Dedifferentiated amniotic fluid mesenchymal stem cell (primary cell): ENCODE data around the gene KPNA4.
"Not testable (repeated sequence)": the region's sequence is repeated elsewhere in the genome, so short reads cannot be mapped to it uniquely, and the experiment has no call there.

ENCODE experiments used
- DNase-seq: peaks from one replicate; pipeline ENCODE4 v3.0.0-alpha.2; 2016; ENCODE audit errors: extremely low spot score

The KPNA4 gene, protein sequence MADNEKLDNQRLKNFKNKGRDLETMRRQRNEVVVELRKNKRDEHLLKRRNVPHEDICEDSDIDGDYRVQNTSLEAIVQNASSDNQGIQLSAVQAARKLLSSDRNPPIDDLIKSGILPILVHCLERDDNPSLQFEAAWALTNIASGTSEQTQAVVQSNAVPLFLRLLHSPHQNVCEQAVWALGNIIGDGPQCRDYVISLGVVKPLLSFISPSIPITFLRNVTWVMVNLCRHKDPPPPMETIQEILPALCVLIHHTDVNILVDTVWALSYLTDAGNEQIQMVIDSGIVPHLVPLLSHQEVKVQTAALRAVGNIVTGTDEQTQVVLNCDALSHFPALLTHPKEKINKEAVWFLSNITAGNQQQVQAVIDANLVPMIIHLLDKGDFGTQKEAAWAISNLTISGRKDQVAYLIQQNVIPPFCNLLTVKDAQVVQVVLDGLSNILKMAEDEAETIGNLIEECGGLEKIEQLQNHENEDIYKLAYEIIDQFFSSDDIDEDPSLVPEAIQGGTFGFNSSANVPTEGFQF

GRCh38 chr3:160565442-160566403 lies at the start of gene KPNA4:
Gene KPNA4, minus strand, starts transcription at chr3:160565571. Its CDS starts 289 bp downstream, at chr3:160565282.
- DNase-seq = peak; percentile 98

DNA sequence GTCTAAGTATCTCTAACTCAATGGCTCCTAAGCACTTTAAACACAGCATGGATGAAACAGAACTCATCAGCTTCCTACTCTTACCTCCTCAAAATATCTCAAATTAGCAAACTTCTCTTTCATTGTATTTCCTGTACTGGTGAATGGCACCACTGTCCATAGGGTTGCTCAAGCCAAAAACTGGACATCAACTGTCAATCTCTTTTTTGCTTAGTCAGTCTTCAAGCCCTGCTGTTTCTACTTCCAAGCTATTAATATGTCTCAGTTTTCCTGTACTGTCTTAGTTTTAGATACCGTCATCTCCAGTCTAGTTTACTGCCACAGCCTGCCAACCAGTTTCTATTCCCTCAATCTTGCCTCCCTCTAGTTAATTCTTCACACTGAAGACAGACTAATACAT lies 48.3 kb upstream of the KPNA4 start:
- no peak for DNase-seq

GRCh38 chr3:160612386-160613075 lies 47.2 kb upstream of the KPNA4 start:
- no peak for DNase-seq

- no peak for DNase-seq
Measured at GRCh38 chr3:160611141-160611540, 45.8 kb upstream of the KPNA4 start.

DNA sequence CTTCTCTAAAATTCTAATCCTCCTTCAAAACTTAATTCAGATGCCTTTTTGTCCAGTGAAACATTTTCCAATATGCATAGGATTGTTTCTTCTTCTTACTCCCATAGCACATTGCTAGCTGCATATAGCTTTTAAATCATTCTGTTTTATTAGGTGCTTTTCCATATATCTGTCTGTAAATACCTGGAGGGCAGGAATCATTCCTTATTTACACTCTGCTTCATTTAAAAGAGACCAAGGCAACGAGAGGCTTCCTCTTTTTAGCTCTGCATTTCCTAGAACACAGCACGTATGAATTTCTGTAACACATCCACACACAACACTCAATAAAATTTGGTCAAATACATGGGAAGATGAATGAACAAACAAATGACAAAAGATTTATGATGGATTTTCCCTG lies 43.5 kb upstream of the KPNA4 start:
- DNase-seq = no peak

- no peak for DNase-seq
Measured at GRCh38 chr3:160607826-160608225, 42.5 kb upstream of the KPNA4 start.

GRCh38 chr3:160605315-160605714 lies 39.9 kb upstream of the KPNA4 start:
- no peak for DNase-seq

GRCh38 chr3:160603845-160604244 lies 38.5 kb upstream of the KPNA4 start:
- DNase-seq = not testable (repeated sequence)

DNA sequence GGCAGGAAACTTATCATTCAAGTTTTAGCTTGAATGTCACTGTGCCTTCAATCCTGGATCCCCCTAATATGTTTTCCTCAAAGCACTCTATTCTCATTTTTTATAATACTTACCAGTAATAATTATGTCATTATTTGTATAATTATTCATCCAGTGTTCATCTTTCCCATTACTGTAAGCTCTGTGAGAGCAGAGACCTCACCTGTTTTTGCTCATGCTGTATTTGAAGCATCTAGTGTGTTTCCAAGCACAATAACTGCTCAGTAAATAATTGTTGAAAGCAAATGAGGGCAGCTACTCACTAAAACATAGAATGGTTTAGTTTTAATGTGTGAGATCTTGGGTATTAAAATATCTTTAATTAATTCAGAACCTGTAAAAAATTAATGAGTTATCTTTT lies 36.9 kb upstream of the KPNA4 start:
- DNase-seq = no peak

- no peak for DNase-seq
Measured at GRCh38 chr3:160601288-160601687, 35.9 kb upstream of the KPNA4 start.

DNA sequence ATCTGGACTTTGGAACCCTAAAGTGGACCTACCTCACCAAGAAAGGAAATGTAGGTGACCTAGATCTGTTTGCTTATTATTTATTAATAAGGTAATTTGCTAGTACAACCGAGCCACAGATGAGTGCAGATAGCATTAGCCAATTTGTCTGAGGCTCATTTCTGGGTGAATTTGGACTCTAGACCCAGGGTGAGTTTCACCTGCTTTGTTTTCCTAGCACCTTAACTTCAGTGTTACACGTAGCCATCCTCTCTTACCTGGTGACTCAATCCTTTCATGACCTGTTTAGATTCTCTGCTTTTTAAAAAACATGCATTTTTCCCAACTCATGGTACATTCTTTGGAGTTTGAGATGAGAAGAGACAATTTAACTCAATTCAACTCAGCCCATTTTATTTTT lies 33.5 kb upstream of the KPNA4 start:
- DNase-seq = no peak

DNA sequence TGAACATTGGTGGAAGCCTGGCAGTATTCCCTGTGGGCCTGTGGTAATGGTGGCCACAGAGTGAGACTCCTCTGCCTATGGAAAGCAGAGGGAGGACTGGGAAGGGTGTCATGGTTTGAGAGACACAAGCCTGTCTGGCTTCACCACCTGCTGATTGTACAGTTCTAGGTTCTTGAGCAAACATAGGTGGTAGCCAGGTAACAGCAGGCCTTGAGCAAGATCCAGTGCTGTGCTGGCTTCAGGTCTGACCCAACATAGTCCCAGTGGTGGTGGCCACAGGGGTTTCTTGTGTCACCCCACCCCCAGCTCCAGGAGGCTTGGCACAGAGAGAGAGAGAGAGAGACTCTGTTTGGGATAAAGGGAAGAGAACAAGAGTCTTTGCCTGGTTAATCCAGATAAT lies 22.7 kb upstream of the KPNA4 start:
- DNase-seq = no peak

- DNase-seq = no peak
Measured at GRCh38 chr3:160587105-160587504, 21.7 kb upstream of the KPNA4 start.

DNA sequence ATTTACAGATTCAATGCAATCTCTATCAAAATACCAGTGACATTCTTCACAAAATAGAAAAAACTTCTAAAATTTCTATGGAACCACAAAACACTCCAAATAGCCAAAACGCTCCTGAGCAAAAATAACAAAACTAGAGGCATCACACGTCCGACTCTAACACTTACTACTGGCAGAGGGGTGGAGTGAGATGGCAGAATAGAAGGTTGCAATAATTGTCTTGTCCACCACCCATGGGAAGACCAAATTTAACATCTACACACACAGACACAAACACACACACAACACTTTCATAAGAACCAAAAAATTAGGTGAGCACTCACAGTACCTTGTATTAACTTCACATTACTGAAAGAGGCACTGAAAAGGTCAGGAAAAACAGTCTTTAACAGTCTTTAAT lies 21.3 kb upstream of the KPNA4 start:
- no peak for DNase-seq

- DNase-seq = no peak
Measured at GRCh38 chr3:160583451-160583850, 18.1 kb upstream of the KPNA4 start.

- no peak for DNase-seq
Measured at GRCh38 chr3:160580938-160581337, 15.6 kb upstream of the KPNA4 start.

GRCh38 chr3:160577556-160578195 lies 12.3 kb upstream of the KPNA4 start:
- DNase-seq = no peak

DNA sequence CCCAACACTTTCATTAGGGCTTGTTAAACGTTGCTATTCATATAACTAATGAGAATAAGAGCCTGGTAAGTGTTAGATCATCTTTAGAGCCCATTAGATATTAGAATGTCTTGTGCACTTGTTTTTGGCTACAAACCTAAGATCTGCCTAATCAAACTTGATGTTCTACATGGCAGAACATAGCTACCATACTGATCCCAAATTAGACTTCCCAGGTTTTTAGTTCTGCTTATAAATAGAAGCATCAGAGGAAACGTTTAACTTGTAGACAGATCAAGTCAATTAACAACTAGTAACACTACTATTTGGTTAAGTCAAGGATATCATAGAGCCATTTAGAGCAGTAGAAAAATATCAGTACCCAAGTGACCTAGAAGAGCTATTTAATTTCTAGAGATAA lies 11.7 kb upstream of the KPNA4 start:
- no peak for DNase-seq

- DNase-seq = no peak
Measured at GRCh38 chr3:160576621-160577020, 11.2 kb upstream of the KPNA4 start.

GRCh38 chr3:160575589-160575988 lies 10.2 kb upstream of the KPNA4 start:
- no peak for DNase-seq

- no peak for DNase-seq
Measured at GRCh38 chr3:160574636-160575035, 9.3 kb upstream of the KPNA4 start.
